H1 (cell line): ENCODE results near the gene OLIG2. TPM values are rescaled to one million over a fixed set of nuclear protein-coding genes. Genes with fewer than 3 reads are reported as not detected.

ENCODE experiments used
- CTCF ChIA-PET: fragments of 300-600 bp; sonication (Branson Sonifier 250); formaldehyde crosslinking; loops from one replicate; lab custom pipeline; 2021; ENCODE audit not compliant: partially characterized antibody; lab: Charles Lee
- POLR2A ChIA-PET: fragments of 300-600 bp; sonication (Branson Sonifier 250); formaldehyde crosslinking; loops from one replicate; lab custom pipeline; 2021; ENCODE audit warnings: inconsistent platforms; ENCODE audit not compliant: partially characterized antibody; lab: Charles Lee
- DNase-seq, 2 experiments: peaks; one replicate each; pipeline versions ENCODE4 v3.0.0 to v3.0.0-alpha.2; 2010 to 2022; ENCODE audit warnings: low spot score in 2 of 2, low read depth in 1 of 2, mixed read lengths in 1 of 2
- FAIRE-seq: peaks from 2 replicates; lab custom pipeline; 2011; peaks lifted over from hg19 to GRCh38; lab: Jason Lieb, UNC
- H2AFZ ChIP-seq: 2 replicates; pipeline ENCODE4 v1.8.1; 2012; ENCODE audit warnings: low read length, inconsistent platforms
- H2AK5ac ChIP-seq: 2 replicates; pipeline ENCODE4 v1.6.1; 2013; ENCODE audit warnings: low read depth, low read length
- H2BK120ac ChIP-seq: replicated peaks from 2 replicates; pipeline ENCODE3; 2013; ENCODE audit warnings: low read depth, low read length, inconsistent platforms
- H2BK12ac ChIP-seq: 2 replicates; pipeline ENCODE4 v1.6.1; 2013; ENCODE audit warnings: low read depth, low read length
- H2BK15ac ChIP-seq: 2 replicates; pipeline ENCODE4 v1.6.1; 2013; ENCODE audit warnings: low read length
- H2BK20ac ChIP-seq: 2 replicates; pipeline ENCODE4 v1.6.1; 2013; ENCODE audit warnings: low read length
- H2BK5ac ChIP-seq: 2 replicates; pipeline ENCODE4 v1.6.1; 2013; ENCODE audit warnings: low read depth, low read length
- H3K14ac ChIP-seq: 2 replicates; pipeline ENCODE4 v1.6.1; 2013; ENCODE audit warnings: inconsistent platforms; ENCODE audit not compliant: insufficient read length
- H3K18ac ChIP-seq: 2 replicates; pipeline ENCODE4 v1.6.1; 2013; ENCODE audit warnings: low read length; ENCODE audit errors: extremely low read depth
- H3K23ac ChIP-seq: 2 replicates; pipeline ENCODE4 v1.6.1; 2013; ENCODE audit warnings: inconsistent platforms; ENCODE audit not compliant: insufficient read length
- H3K23me2 ChIP-seq: 2 replicates; pipeline ENCODE4 v1.6.1; 2013; ENCODE audit warnings: low read depth, low read length
- H3K27ac ChIP-seq: 2 replicates; pipeline ENCODE4 v1.6.1; 2011; ENCODE audit warnings: low read depth, low read length, inconsistent platforms
- H3K27me3 ChIP-seq, 4 experiments: replicated peaks in 1 of 4; 1 replicate in 1 of 4; 2 replicates in 3 of 4; pipeline versions ENCODE4 v1.6.1 to v1.8.1; 2011 to 2013; ENCODE audit warnings: low read length in 3 of 4, mild to moderate bottlenecking in 3 of 4, inconsistent platforms in 2 of 4, mixed read lengths in 2 of 4, moderate library complexity in 1 of 4; ENCODE audit not compliant: control insufficient read depth in 3 of 4, insufficient read depth in 3 of 4; ENCODE audit errors: extremely low read depth in 1 of 4
- H3K36me3 ChIP-seq, 4 experiments: 2 replicates each; pipeline versions ENCODE4 v1.6.1 to v1.8.1; 2011 to 2013; ENCODE audit warnings: mild to moderate bottlenecking in 4 of 4, low read length in 3 of 4, moderate library complexity in 2 of 4, control low read depth in 1 of 4, inconsistent platforms in 1 of 4; ENCODE audit not compliant: insufficient read depth in 4 of 4, control insufficient read depth in 2 of 4
- H3K4ac ChIP-seq: replicated peaks from 2 replicates; pipeline ENCODE3; 2013; ENCODE audit warnings: low read length, low read depth, mixed read lengths, inconsistent platforms; ENCODE audit not compliant: insufficient read length
- H3K4me1 ChIP-seq, 4 experiments: replicated peaks in 1 of 4; 1 replicate in 1 of 4; 2 replicates in 3 of 4; pipeline versions ENCODE4 v1.6.1 to v1.8.1; 2011 to 2013; ENCODE audit warnings: low read length in 3 of 4, inconsistent platforms in 2 of 4, mixed read lengths in 1 of 4; ENCODE audit not compliant: insufficient read depth in 4 of 4, control insufficient read depth in 3 of 4
- H3K4me2 ChIP-seq, 2 experiments: 2 replicates each; pipeline versions ENCODE4 v1.6.1 to v1.8.1; 2011 to 2013; ENCODE audit warnings: low read depth in 2 of 2, low read length in 2 of 2, control low read depth in 1 of 2, inconsistent platforms in 1 of 2, mild to moderate bottlenecking in 1 of 2; ENCODE audit not compliant: insufficient read depth in 1 of 2
- H3K4me3 ChIP-seq, 4 experiments: fragments of 200-600, 300-600 bp in 1 of 4; sonication (generic), shearing (Covaris generic), sonication (Bioruptor Twin) in 1 of 4; 2 replicates each; pipeline versions ENCODE4 v1.5.1 to v1.8.1; 2011 to 2016; ENCODE audit warnings: low read length in 4 of 4, low read depth in 3 of 4, control low read depth in 2 of 4, inconsistent platforms in 2 of 4, mild to moderate bottlenecking in 2 of 4, mixed read lengths in 1 of 4, moderate library complexity in 1 of 4; ENCODE audit not compliant: insufficient read depth in 2 of 4; ENCODE audit errors: extremely low read depth in 1 of 4
- H3K56ac ChIP-seq: replicated peaks from 2 replicates; pipeline ENCODE3; 2013; ENCODE audit warnings: low read depth, mild to moderate bottlenecking, mixed read lengths, low read length, inconsistent platforms; ENCODE audit not compliant: insufficient read length
- H3K79me1 ChIP-seq: 2 replicates; pipeline ENCODE4 v1.6.1; 2013; ENCODE audit warnings: low read depth, low read length, control low read depth
- H3K79me2 ChIP-seq, 2 experiments: 2 replicates each; pipeline versions ENCODE4 v1.6.1 to v1.8.1; 2012 to 2013; ENCODE audit warnings: low read length in 2 of 2, mild to moderate bottlenecking in 2 of 2, inconsistent platforms in 1 of 2; ENCODE audit not compliant: insufficient read depth in 2 of 2, control insufficient read depth in 1 of 2
- H3K9ac ChIP-seq, 4 experiments: replicated peaks in 1 of 4; 1 replicate in 1 of 4; 2 replicates in 3 of 4; pipeline versions ENCODE4 v1.6.1 to v1.8.1; 2011 to 2013; ENCODE audit warnings: low read depth in 3 of 4, low read length in 3 of 4, control low read depth in 2 of 4, mild to moderate bottlenecking in 2 of 4, moderate library complexity in 2 of 4, inconsistent platforms in 1 of 4; ENCODE audit errors: extremely low read depth in 1 of 4
- H3K9me3 ChIP-seq, 2 experiments: 2 replicates each; pipeline versions ENCODE4 v1.6.1 to v1.8.1; 2012 to 2013; ENCODE audit warnings: mild to moderate bottlenecking in 2 of 2, moderate library complexity in 2 of 2, control low read depth in 1 of 2, inconsistent platforms in 1 of 2, low read depth in 1 of 2, low read length in 1 of 2, mixed read lengths in 1 of 2; ENCODE audit not compliant: insufficient read depth in 2 of 2
- H4K20me1 ChIP-seq, 2 experiments: replicated peaks in 1 of 2; 2 replicates each; pipeline versions ENCODE3 to v1.8.1; 2011 to 2013; ENCODE audit warnings: inconsistent platforms in 2 of 2, low read length in 2 of 2, mild to moderate bottlenecking in 1 of 2; ENCODE audit not compliant: insufficient read depth in 2 of 2, control insufficient read depth in 1 of 2
- H4K5ac ChIP-seq: 2 replicates; pipeline ENCODE4 v1.6.1; 2013; ENCODE audit warnings: low read length, low read depth, mixed read lengths, inconsistent platforms; ENCODE audit not compliant: insufficient read length
- H4K8ac ChIP-seq: 2 replicates; pipeline ENCODE4 v1.8.0; 2013; ENCODE audit warnings: mild to moderate bottlenecking, moderate library complexity, low read length, inconsistent platforms; ENCODE audit not compliant: insufficient read depth; ENCODE audit errors: extremely low read depth
- H4K91ac ChIP-seq: replicated peaks from 2 replicates; pipeline ENCODE3; 2013; ENCODE audit warnings: low read length, mixed read lengths, inconsistent platforms; ENCODE audit not compliant: insufficient read length
- BRCA1 ChIP-seq: IDR thresholded peaks from 2 replicates; pipeline ENCODE4 v1.6.1; 2012; ENCODE audit warnings: low read depth, low read length, improper control_type of control experiment
- EGR1 ChIP-seq: IDR thresholded peaks from 2 replicates; pipeline ENCODE4 v1.6.1; 2011; ENCODE audit warnings: low read depth, low read length, borderline replicate concordance
- NANOG ChIP-seq: IDR thresholded peaks from 2 replicates; pipeline ENCODE4 v1.6.1; 2011; ENCODE audit warnings: low read length, low read depth, mild to moderate bottlenecking, inconsistent platforms; ENCODE audit not compliant: insufficient read depth, poor library complexity, severe bottlenecking
- PHF8 ChIP-seq: fragments of 200-600 bp; sonication (generic); conservative IDR thresholded peaks from 2 replicates; pipeline ENCODE4 v1.7.1; 2012; ENCODE audit warnings: low read depth, mild to moderate bottlenecking, inconsistent platforms, low read length, moderate library complexity
- POLR2A ChIP-seq, 2 experiments: IDR thresholded peaks; 1 replicate in 1 of 2; 2 replicates in 1 of 2; pipeline ENCODE4 v1.6.1; 2011; ENCODE audit warnings: low read depth in 2 of 2, low read length in 2 of 2, mild to moderate bottlenecking in 2 of 2; ENCODE audit errors: control extremely low read depth in 1 of 2
- RAD21 ChIP-seq, 2 experiments: IDR thresholded peaks in 1 of 2; conservative IDR thresholded peaks in 1 of 2; 2 replicates each; pipeline ENCODE4 v1.6.1; 2011; ENCODE audit warnings: low read depth in 2 of 2, low read length in 2 of 2, improper control_type of control experiment in 1 of 2, inconsistent platforms in 1 of 2, mild to moderate bottlenecking in 1 of 2, moderate library complexity in 1 of 2
- TAF7 ChIP-seq: optimal IDR thresholded peaks from 2 replicates; pipeline ENCODE3; 2011; ENCODE audit warnings: low read depth, mild to moderate bottlenecking, inconsistent platforms, low read length, moderate library complexity, borderline replicate concordance
- TEAD4 ChIP-seq: IDR thresholded peaks from 2 replicates; pipeline ENCODE4 v1.6.1; 2012; ENCODE audit warnings: low read depth, low read length, inconsistent platforms, mixed read lengths
- YY1 ChIP-seq: IDR thresholded peaks from 2 replicates; pipeline ENCODE4 v1.6.1; 2011; ENCODE audit warnings: low read depth, mild to moderate bottlenecking, low read length
- WGBS, 2 experiments: shearing (Covaris generic) in 1 of 2; methylation state at CpG; one replicate each; pipeline versions ENCODE4 v1.1.6 to v1.1.7; 2013 to 2015; ENCODE audit warnings: low lambda C conversion rate in 2 of 2, mixed read lengths in 2 of 2, inconsistent platforms in 1 of 2, low coverage in 1 of 2, missing lambda C conversion rate in 1 of 2; ENCODE audit not compliant: insufficient replicate concordance in 2 of 2, insufficient coverage in 1 of 2, insufficient read length in 1 of 2; ENCODE audit errors: extremely low coverage in 1 of 2, missing lambda C conversion rate in 1 of 2; 5-methylcytosine and 5-hydroxymethylcytosine counted together
- polyA plus RNA-seq, 7 experiments: library from polyadenylated mRNA; depleted of rRNA in 3 of 7; stranded (reverse) in 5 of 7; unstranded in 2 of 7; fragments of >200 nt in 5 of 7; fragments of 200-250 nt in 2 of 7; gene quantifications; 1 replicate in 5 of 7; 2 replicates in 1 of 7; 4 replicates in 1 of 7; pipeline versions ENCODE4 v1.2.1 to v1.2.3, GENCODE V29; 2011 to 2013; ENCODE audit warnings: missing spikeins in 2 of 7, mixed read lengths in 2 of 7
- total RNA-seq: library from RNA; stranded (reverse); fragmentation: NEBNext Ultra II Directional; extraction: Animal tissue kit (Norgen Biotek cat#: 25700); gene quantifications from 2 replicates; pipeline ENCODE4 v1.2.1, GENCODE V29; 2021
- TF ChIP-seq, protein P1 (sequence below): IDR thresholded peaks from 2 replicates; pipeline ENCODE4 v1.6.1; 2012; ENCODE audit warnings: inconsistent platforms
- TF ChIP-seq, protein P2 (sequence below): IDR thresholded peaks from 2 replicates; pipeline ENCODE4 v1.6.1; 2012; ENCODE audit warnings: inconsistent platforms

OLIG2 gene
- total and polyA plus RNA-seq, 2 of the 8 experiments (the other 6 are each of a cell fraction or from before 2014, with no cell fraction given): 0.79 TPM; not detected in 1

DNA sequence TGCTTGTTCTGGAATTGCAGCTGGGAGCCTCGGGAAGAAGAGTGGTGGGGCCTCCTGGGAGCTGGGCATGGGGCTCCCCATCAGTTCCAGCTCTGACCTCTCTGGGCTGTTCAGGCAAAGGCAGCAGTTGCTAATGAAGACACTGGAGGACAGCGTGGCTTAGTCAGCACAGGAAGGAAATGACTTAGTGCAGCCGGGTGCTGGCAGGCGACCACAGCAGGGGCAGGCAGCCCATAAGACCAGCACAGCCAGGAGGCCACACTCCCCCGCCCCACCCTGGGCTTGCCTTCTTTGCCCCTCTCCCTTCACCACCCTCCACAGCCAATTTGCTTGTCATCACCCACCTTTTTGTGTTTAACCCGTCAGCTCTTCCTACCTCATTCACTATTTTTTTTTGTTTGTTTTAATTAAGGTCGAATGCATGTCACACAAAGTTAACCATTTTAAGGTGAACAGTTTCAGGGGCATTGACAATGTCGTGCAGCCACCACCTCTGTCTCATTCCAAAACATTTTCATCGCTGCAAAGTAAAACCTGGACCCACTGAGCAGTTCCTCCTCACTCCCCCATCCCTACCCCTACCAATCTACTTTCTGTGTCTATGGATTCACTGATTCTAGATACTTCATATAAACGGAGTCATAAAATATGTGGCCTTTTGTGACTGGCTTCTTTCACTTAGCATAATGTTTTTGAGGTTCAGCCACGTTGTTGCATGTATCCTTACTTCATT is 10.9 kb downstream of the OLIG2 start:
- H4K8ac ChIP-seq: no peak overlapping the region; the same call in 1 of the 2 replicates
- no peak overlapping the region for H3K4me3 ChIP-seq
- H2AK5ac ChIP-seq: peak overlapping the region; percentile 48; the same call in 1 of the 2 replicates
- no peak overlapping the region for H3K9ac ChIP-seq
- H3K4me1 ChIP-seq: peaks cover 3 to 27% (median 20%) of the 10 kb centered on the region in 4 experiments
- H4K5ac ChIP-seq: no peak overlapping the region
- peak overlapping the region; percentile 54; the same call in 1 of the 2 replicates for H2BK15ac ChIP-seq
- H3K23ac ChIP-seq: no peak overlapping the region
- no peaks in the 10 kb centered on the region for H3K79me1 ChIP-seq
- no peak overlapping the region for H2BK120ac ChIP-seq
- H3K18ac ChIP-seq: no peak overlapping the region
- no peak overlapping the region; a peak in 1 of 4 replicates for H3K4me2 ChIP-seq
- ChIA-PET POLR2A (interaction anchor here (0.5 to 0.6 kb wide), 3 partner anchors 132 to 399 kb away, joined by 3 to 4 read pairs (median 3); no protein-coding TSS in a partner anchor), CTCF (interaction anchor here (0.7 to 1.2 kb wide), 3 partner anchors 10 to 91 kb away, joined by 3 to 6 read pairs (median 4); partner anchors contain the start of gene OLIG2)
- H3K9me3 ChIP-seq: no peaks in the 10 kb centered on the region
- no peak overlapping the region for H2BK20ac ChIP-seq
- DNase-seq: peak in 1 of 2 experiments; percentile 49
- WGBS, 2 experiments: 49% methylated on average over 10 of the region's 11 CpGs; no CpG with 5 or more reads in 1 of the 2 experiments
- FAIRE-seq: no peak
- no peak overlapping the region for H3K27ac ChIP-seq
- no peak overlapping the region; the same call in 1 of the 2 replicates for H2BK12ac ChIP-seq
- no peak overlapping the region for H2BK5ac ChIP-seq
- H3K56ac ChIP-seq: no peak overlapping the region
- no peak overlapping the region for H3K14ac ChIP-seq
- no peaks in the 10 kb centered on the region; the same call in 1 of the 2 replicates for H3K23me2 ChIP-seq
- no peak overlapping the region for H3K4ac ChIP-seq
- H3K79me2 ChIP-seq: no peaks in the 10 kb centered on the region
- H3K27me3 ChIP-seq: peaks cover 41 to 56% (median 44%) of the 10 kb centered on the region in 4 experiments
- H3K36me3 ChIP-seq: no peaks in the 10 kb centered on the region
- no peak overlapping the region for H4K91ac ChIP-seq
- peaks cover 4 to 12% of the 10 kb centered on the region in 2 experiments for H4K20me1 ChIP-seq
- H2AFZ ChIP-seq: no peak overlapping the region
- TF ChIP-seq, protein P1, sequence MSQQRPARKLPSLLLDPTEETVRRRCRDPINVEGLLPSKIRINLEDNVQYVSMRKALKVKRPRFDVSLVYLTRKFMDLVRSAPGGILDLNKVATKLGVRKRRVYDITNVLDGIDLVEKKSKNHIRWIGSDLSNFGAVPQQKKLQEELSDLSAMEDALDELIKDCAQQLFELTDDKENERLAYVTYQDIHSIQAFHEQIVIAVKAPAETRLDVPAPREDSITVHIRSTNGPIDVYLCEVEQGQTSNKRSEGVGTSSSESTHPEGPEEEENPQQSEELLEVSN: no peak
- TF ChIP-seq YY1: no peak
- TF ChIP-seq TAF7: no peak
- no peak for TF ChIP-seq TEAD4
- TF ChIP-seq PHF8: no peak
- no peak for TF ChIP-seq POLR2A (IDR thresholded peaks at IDR 0.05; ENCODE audit: control extremely low read depth in 1 of 2, low read depth in 2 of 2, low read length in 2 of 2)
- TF ChIP-seq NANOG: no peak
- TF ChIP-seq, protein P2, sequence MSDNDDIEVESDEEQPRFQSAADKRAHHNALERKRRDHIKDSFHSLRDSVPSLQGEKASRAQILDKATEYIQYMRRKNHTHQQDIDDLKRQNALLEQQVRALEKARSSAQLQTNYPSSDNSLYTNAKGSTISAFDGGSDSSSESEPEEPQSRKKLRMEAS: no peak
- no peak for TF ChIP-seq BRCA1
- no peak for TF ChIP-seq EGR1
- TF ChIP-seq RAD21 (IDR thresholded peaks at IDR 0.05 in 1 of 2, conservative IDR thresholded peaks at IDR 0.05 in 1 of 2; ENCODE audit: low read depth in 2 of 2, low read length in 2 of 2): no peak
